GM18505 (cell line): Measurements from ENCODE around the gene PDE8B.

ENCODE experiments used
- ATAC-seq: cut with Tn5 transposase; IDR thresholded peaks from one replicate; pipeline ENCODE4 v1.9.1; 2021; ENCODE audit not compliant: unreplicated experiment
- POLR2A ChIP-seq: IDR thresholded peaks from 4 replicates; pipeline ENCODE4 v1.6.1; 2011; ENCODE audit warnings: borderline replicate concordance; ENCODE audit not compliant: insufficient read depth, insufficient read length; ENCODE audit errors: extremely low read depth

The PDE8B gene

DNA sequence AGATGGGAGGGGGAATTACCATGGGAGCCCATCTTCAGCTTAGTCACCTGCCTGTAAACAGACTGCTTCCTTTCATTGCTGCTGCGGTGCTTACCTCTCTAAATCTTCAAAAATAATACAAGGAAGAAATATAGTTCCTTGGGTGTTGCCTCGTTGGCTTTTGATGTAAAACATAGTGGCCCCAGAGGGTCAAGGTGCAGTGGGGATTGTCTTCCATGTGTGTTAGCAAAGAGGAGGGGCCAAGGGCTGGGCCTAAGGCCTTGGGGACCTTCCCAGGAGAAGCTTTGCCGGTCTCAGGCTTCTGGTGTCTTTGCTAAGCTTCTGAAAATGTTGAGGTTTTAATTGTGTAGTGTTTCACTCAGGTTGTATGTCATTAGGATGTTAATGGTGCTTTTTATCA is 90.0 kb downstream of the PDE8B start:
- TF ChIP-seq POLR2A: no peak
- ATAC-seq: no peak

DNA sequence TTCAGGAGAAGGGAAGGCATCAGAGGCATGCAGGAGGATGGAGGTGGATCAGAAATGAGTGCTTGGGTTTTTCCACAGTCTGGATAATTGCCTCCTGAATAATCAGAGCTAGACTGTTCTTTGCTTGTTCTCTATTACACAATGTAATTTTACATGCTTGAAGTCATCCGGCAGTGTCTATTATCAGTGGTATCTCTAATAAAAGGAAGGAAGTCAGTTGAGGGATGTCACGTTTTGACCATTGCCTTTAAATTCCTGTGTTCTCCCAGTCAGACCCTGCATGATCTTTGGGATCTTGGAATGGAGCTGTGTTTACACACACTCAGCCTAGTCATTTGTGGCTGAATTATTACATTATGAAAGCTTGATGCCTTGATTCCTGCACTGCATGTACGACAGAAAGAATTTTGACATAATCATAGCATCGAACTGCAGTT is 91.0 kb downstream of the PDE8B start:
- no peak for TF ChIP-seq POLR2A
- no peak for ATAC-seq

DNA sequence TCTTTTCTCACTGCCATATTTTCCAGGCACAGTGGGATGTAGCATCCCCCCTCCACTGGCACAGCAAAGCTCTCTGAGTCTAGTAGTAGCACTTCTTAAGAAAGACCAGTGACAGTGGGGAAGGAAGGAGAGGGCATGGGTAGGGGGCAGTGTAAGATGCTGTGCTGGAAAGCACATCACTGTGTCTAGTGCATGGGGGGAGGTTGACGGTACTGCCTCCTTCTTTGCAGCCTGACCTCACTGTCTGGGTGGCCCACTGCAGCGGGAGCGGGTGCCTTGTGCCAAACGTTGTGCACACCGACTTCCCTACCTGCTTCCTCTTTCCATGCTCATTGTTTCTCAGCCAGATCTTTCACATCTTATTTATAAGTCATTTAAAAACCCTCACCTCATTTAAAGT is 91.8 kb downstream of the PDE8B start:
- no peak for ATAC-seq
- TF ChIP-seq POLR2A: no peak

DNA sequence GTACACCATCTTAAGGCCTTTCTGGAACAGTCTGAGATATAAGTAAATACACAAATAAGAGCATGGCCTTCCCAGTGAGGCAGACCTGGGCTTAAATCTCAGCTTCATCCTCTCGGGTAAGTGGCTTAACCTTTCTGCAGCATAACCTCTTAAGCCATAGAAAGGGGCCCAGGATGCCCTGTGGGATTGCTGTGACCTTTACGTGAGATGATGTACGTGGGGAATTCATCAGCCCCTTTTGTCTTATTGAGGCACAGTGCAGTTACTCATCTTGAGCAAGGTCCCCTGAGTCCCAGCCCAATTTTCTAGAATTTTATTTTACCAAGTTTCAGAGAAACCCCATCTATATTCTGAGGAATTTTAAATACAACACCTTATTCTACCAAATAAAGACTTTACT is 92.2 kb downstream of the PDE8B start:
- no peak for ATAC-seq
- TF ChIP-seq POLR2A: no peak

GRCh38 chr5:77304388-77304787 is 93.9 kb downstream of the PDE8B start:
- no peak for ATAC-seq
- TF ChIP-seq POLR2A: no peak

DNA sequence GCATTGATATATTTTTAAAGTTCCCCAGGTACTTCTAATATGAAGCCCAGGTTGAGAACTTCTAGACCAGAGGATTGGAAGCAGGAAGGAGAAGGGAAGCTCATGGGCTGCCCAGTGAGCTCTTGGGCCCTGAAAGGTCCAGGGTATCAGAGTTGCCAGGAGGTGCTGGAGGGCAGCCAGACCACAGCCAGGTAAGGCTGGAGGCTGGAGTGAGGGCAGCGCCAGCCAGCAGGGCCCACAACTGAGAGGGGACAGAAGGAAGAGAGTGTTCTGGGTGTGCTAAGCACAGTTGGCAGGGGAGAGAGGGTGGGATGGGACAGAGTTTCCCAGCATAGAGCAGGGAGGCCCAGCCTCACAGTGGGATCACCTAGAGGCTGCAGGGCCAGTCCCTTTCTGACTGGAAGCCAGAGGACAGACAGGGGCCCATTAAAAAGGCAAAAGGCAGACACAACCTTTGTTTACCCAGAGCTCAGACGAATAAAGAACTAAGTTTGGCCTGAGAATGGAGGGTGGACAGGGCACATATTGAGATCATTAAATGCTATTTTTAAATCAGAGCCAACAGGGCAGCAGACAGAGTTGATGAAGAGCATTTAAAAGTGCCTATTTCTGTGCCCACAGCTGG is 94.9 kb downstream of the PDE8B start:
- no peak for ATAC-seq
- no peak for TF ChIP-seq POLR2A

DNA sequence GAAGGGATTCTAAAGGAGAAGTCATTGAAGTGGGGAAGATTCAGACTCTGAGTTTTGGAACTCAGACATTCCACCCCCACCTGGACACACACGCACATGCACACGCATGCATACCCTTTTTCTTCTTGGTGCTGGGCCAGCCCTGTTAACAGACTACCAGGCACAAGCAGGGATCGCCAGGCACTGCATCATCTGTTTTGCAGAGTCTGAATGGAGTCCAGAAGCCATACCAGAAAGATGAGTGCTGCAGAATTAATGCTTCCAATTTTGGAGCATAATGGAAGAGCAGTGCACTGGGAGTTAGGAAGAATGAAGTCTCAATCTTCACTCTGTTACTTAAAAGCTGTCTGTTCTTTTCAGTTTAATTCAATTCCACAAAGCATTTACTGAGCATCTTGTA is 95.5 kb downstream of the PDE8B start:
- no peak for ATAC-seq
- TF ChIP-seq POLR2A: no peak

DNA sequence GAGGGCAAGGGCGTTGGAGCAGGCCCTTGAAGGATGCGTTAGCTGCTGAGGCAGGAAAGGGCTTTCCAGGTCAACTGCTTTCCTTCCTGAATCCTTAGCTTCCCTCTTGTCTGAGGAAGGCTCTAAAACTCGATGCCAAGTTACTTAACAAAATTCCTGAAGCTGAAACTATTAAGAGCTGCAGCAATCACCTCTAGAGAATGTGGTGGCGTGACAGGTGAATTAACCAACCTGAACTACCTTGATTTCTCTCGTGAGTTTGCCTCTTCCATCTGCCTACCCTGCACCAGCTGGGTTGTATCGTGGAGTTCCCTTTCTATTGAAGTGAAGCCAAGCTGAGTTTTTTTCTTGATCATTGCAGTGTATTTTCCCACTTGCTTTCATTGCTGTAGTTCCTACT is 96.1 kb downstream of the PDE8B start:
- ATAC-seq: no peak
- no peak for TF ChIP-seq POLR2A

- no peak for TF ChIP-seq POLR2A
Measured at GRCh38 chr5:77308154-77308960, 97.9 kb downstream of the PDE8B start.

GRCh38 chr5:77309140-77309539 is 98.7 kb downstream of the PDE8B start:
- no peak for TF ChIP-seq POLR2A
- ATAC-seq: no peak

More at GRCh38 chr5:77308154-77308960, 97.9 kb downstream of the PDE8B start:
- ATAC-seq: no peak

DNA sequence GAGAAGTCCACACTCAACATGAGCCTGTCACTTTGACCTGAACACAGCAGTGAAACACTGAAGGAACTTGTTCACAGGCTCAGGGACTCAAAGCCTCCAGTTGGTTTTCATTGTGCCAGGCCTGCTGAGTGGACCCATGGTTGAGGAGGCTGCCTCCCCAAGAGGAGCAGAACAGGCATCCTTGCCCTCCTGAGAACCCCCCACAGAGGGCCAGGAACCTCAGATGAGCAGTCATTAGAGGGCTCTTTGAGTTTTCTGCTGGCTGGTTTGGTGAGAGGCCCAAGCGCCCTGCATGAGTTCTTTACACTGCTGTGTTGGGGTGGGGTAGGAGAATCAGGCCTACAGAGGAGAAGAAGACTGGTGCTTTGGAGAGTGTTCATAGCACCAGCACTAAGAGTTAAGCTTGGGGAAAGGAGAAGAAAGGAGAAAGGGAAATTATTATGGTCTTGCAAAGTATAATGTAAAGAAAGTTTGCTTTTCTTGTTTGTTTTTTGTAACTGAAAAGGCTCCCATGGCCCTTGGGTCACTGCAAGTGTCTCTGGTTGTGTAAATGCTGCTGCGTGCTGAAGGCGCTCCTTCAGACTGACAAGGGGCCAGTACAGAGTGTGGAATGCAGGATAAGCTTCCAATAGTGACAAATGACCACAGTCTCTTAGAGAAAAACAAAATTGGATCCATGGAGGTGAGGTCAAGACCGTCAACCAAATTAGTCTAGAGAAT is 100.2 kb downstream of the PDE8B start:
- ATAC-seq: no peak
- no peak for TF ChIP-seq POLR2A

- ATAC-seq: no peak
- TF ChIP-seq POLR2A: no peak
Measured at GRCh38 chr5:77311214-77311571, 100.7 kb downstream of the PDE8B start.

GRCh38 chr5:77312413-77312812 is 101.9 kb downstream of the PDE8B start:
- no peak for TF ChIP-seq POLR2A
- no peak for ATAC-seq
